ENCODE measurements around the gene PKD2. TPM values are rescaled to one million over a fixed set of nuclear protein-coding genes. Genes with fewer than 3 reads are reported as not detected.

Gene PKD2
- total RNA-seq, 1 experiment from 2014 or later, result 30.4 TPM

DNA sequence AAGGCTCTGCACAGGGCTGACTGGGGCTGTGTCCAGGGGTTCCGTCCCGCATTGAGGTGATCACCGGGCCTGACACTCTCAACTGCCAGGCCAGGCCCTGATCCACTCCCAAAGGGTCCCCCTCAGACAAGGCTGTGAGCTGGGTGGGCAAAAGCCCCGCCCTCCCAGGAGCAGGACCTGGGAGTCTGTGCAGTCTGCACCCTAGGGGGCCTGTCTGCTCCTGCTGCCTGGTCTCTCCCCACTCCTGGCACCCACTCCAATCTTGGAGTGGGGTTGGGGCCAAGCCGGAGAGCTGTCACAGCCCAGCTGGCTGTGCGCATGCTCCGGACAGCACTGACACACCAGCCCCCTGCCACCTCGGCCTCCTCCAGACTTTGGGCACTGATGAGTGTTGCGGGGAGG lies 41.3 kb upstream of the PKD2 start:
- intact Hi-C loops (cut with micrococcal nuclease; ENCODE audit: unreplicated experiment), result no loop called here
- Mint-ChIP-seq H3K36me3 (ENCODE audit: insufficient read depth, unreplicated experiment) (no peaks in the 10 kb centered on the region), H3K4me3 (ENCODE audit: low read depth, unreplicated experiment) (no peak overlapping the region), H3K4me1 (ENCODE audit: low read depth, unreplicated experiment) (peaks cover 21% of the 10 kb centered on the region), H3K27ac (ENCODE audit: unreplicated experiment) (no peak overlapping the region), H3K9me3 (ENCODE audit: low read depth, unreplicated experiment) (no peaks in the 10 kb centered on the region), H3K27me3 (ENCODE audit: unreplicated experiment) (no peaks in the 10 kb centered on the region)
- CTCF ChIA-PET, result interaction anchor here (0.6 kb wide), 1 partner anchor 114 kb away, joined by 4 read pairs; no protein-coding TSS in a partner anchor
- no peak for DNase-seq
- BruUV-seq (replicated peaks), result no TSS peak
- TF ChIP-seq, protein P1, sequence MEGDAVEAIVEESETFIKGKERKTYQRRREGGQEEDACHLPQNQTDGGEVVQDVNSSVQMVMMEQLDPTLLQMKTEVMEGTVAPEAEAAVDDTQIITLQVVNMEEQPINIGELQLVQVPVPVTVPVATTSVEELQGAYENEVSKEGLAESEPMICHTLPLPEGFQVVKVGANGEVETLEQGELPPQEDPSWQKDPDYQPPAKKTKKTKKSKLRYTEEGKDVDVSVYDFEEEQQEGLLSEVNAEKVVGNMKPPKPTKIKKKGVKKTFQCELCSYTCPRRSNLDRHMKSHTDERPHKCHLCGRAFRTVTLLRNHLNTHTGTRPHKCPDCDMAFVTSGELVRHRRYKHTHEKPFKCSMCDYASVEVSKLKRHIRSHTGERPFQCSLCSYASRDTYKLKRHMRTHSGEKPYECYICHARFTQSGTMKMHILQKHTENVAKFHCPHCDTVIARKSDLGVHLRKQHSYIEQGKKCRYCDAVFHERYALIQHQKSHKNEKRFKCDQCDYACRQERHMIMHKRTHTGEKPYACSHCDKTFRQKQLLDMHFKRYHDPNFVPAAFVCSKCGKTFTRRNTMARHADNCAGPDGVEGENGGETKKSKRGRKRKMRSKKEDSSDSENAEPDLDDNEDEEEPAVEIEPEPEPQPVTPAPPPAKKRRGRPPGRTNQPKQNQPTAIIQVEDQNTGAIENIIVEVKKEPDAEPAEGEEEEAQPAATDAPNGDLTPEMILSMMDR (IDR thresholded peaks at IDR 0.05; ENCODE audit: unreplicated experiment), result no peak

DNA sequence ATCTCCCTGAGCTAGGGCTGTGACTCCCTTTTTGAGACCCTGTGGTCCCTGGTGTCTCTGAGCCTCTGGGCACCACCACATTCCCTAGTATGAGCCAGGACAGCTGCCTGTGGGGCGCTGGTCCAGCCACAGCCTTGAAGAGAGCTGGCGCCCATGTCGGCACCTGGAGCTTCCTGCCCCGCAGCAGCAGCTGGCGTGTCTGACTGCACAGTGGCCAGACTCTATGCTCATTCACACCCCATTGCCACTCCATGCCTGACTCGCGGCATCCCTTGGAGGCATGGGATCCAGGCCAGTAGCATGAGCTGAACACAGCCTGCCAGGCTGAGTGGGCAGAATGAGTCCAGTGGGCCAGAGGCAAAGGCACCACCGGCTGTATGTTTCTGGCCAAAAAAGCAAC lies 40.2 kb upstream of the PKD2 start:
- BruUV-seq (replicated peaks), result no TSS peak
- Mint-ChIP-seq H3K4me1 (ENCODE audit: low read depth, unreplicated experiment) (peaks cover 22% of the 10 kb centered on the region), H3K4me3 (ENCODE audit: low read depth, unreplicated experiment) (no peak overlapping the region), H3K27ac (ENCODE audit: unreplicated experiment) (no peak overlapping the region), H3K36me3 (ENCODE audit: insufficient read depth, unreplicated experiment) (no peaks in the 10 kb centered on the region), H3K27me3 (ENCODE audit: unreplicated experiment) (no peaks in the 10 kb centered on the region), H3K9me3 (ENCODE audit: low read depth, unreplicated experiment) (no peaks in the 10 kb centered on the region)
- no peak for DNase-seq
- TF ChIP-seq, protein P1 (IDR thresholded peaks at IDR 0.05; ENCODE audit: unreplicated experiment), result no peak
- intact Hi-C loops (cut with micrococcal nuclease; ENCODE audit: unreplicated experiment), result no loop called here
- CTCF ChIA-PET, result no interaction called here

DNA sequence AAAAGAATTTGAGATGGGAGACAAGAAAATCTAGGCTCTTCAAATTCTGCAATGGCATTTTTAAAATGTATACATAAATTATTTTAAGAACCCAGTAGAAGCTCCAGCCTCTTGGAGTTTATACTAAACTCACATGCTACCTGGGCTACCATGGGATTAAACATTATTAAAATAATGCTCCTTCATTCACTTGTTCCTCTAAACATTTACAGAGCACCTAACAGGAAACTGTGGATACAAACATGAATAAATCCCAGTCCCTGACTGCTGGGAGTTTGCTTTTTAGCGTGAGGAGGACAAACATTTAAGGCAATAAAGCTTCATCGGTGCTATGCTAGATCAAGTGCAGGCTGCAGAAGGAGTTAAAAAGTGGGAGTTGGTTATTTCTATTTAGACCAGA lies 37.3 kb upstream of the PKD2 start:
- peaks cover 19% of the 10 kb centered on the region for H3K4me1 Mint-ChIP-seq (ENCODE audit: low read depth, unreplicated experiment)

DNA sequence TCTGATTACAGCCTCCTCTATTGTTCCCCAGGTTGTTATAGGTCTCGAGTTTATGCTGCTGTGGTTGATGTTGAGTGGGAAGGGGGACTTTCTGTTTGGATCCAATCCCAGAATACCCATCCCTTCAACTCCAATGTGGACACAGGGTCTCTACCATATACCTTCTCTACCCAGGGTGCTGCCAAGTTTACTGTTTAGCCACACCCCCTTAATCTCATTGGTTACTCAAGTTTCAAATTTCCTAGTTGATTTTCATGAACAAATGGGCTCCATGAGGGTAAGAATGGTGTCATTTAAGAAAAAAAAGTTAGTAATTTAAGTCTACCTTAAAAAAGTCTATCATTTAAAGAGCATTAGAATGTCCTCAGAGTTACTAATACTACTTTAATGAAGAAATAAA lies 35.6 kb upstream of the PKD2 start:
- H3K27me3 Mint-ChIP-seq (ENCODE audit: unreplicated experiment), result no peaks in the 10 kb centered on the region
- intact Hi-C loops (cut with micrococcal nuclease; ENCODE audit: unreplicated experiment), result no loop called here
- peaks cover 14% of the 10 kb centered on the region for H3K36me3 Mint-ChIP-seq (ENCODE audit: insufficient read depth, unreplicated experiment)
- no peak for DNase-seq
- CTCF ChIA-PET, result no interaction called here
- H3K27ac Mint-ChIP-seq (ENCODE audit: unreplicated experiment), result no peak overlapping the region
- BruUV-seq (replicated peaks), result no TSS peak
- no peak overlapping the region for H3K4me3 Mint-ChIP-seq (ENCODE audit: low read depth, unreplicated experiment)
- peaks cover 19% of the 10 kb centered on the region for H3K4me1 Mint-ChIP-seq (ENCODE audit: low read depth, unreplicated experiment)
- no peaks in the 10 kb centered on the region for H3K9me3 Mint-ChIP-seq (ENCODE audit: low read depth, unreplicated experiment)
- TF ChIP-seq, protein P1 (IDR thresholded peaks at IDR 0.05; ENCODE audit: unreplicated experiment), result no peak

More for the DNA sequence above, 37.3 kb upstream of the PKD2 start:
- BruUV-seq (replicated peaks), result no TSS peak
- Mint-ChIP-seq H3K27ac (ENCODE audit: unreplicated experiment) (no peak overlapping the region), H3K4me3 (ENCODE audit: low read depth, unreplicated experiment) (no peak overlapping the region), H3K27me3 (ENCODE audit: unreplicated experiment) (no peaks in the 10 kb centered on the region), H3K36me3 (ENCODE audit: insufficient read depth, unreplicated experiment) (peaks cover under 1% of the 10 kb centered on the region), H3K9me3 (ENCODE audit: low read depth, unreplicated experiment) (no peaks in the 10 kb centered on the region)
- intact Hi-C loops (cut with micrococcal nuclease; ENCODE audit: unreplicated experiment), result no loop called here
- CTCF ChIA-PET, result interaction anchor here (0.6 kb wide), 1 partner anchor 42 kb away, joined by 3 read pairs; no protein-coding TSS in a partner anchor
- TF ChIP-seq, protein P1 (IDR thresholded peaks at IDR 0.05; ENCODE audit: unreplicated experiment), result no peak
- no peak for DNase-seq
